Osteocyte (in vitro differentiated cells): ENCODE data around the gene PPP1R1C. TPM values are rescaled to one million over a fixed set of nuclear protein-coding genes. Genes with fewer than 3 reads are reported as not detected.

Experiments
- DNase-seq: peaks from one replicate; pipeline ENCODE4 v3.0.0; 2021; ENCODE audit warnings: mixed read lengths; ENCODE audit not compliant: unreplicated experiment; ENCODE audit errors: extremely low spot score
- H3K27ac Mint-ChIP-seq: one replicate; pipeline ENCODE4 v1.8.0; 2021; ENCODE audit warnings: mild to moderate bottlenecking, mixed read lengths; ENCODE audit not compliant: unreplicated experiment
- H3K27me3 Mint-ChIP-seq: one replicate; pipeline ENCODE4 v1.8.0; 2021; ENCODE audit warnings: mixed read lengths; ENCODE audit not compliant: unreplicated experiment
- H3K36me3 Mint-ChIP-seq: one replicate; pipeline ENCODE4 v1.8.0; 2021; ENCODE audit warnings: mixed read lengths; ENCODE audit not compliant: unreplicated experiment
- H3K4me1 Mint-ChIP-seq: one replicate; pipeline ENCODE4 v1.8.0; 2021; ENCODE audit warnings: mixed read lengths; ENCODE audit not compliant: unreplicated experiment
- H3K4me3 Mint-ChIP-seq: one replicate; pipeline ENCODE4 v1.8.0; 2021; ENCODE audit warnings: mild to moderate bottlenecking, moderate library complexity, mixed read lengths; ENCODE audit not compliant: unreplicated experiment
- H3K9me3 Mint-ChIP-seq: one replicate; pipeline ENCODE4 v1.8.0; 2021; ENCODE audit warnings: mixed read lengths; ENCODE audit not compliant: unreplicated experiment
- total RNA-seq: library from RNA; stranded (reverse); gene quantifications from 2 replicates; pipeline ENCODE4 v1.2.1, GENCODE V29; 2021
- TF ChIP-seq, protein P1 (sequence below): fragments of 200-600 bp; sonication (generic); IDR thresholded peaks from 2 replicates; pipeline ENCODE4 v1.5.0; 2021; ENCODE audit warnings: antibody characterized with exemption, mild to moderate bottlenecking, moderate library complexity

The PPP1R1C gene
- total RNA-seq, 1 donor from 2014 or later, result 1.6 TPM

DNA sequence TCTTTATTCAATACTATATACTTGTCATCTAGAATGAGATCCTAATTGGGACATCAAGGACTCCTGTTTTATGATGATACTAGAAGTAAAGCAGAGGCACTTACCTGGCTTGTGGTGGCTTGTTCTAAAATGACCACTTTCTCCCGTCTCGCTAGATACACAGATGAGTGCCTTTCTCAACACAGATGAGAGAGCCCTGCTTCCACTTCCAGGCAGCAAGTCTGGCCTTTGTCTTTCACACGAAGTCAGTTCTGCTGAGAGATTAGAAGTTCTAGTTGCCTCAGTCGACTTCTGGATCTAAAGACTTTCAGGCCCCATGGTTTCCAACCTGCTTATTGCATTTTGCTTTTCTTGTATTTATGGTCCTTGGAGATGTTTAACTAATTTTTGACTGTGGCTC lies 70.3 kb downstream of the PPP1R1C start:
- no peaks in the 10 kb centered on the region for H3K9me3 Mint-ChIP-seq
- no peaks in the 10 kb centered on the region for H3K27me3 Mint-ChIP-seq
- no peaks in the 10 kb centered on the region for H3K36me3 Mint-ChIP-seq
- peaks cover 6% of the 10 kb centered on the region for H3K4me1 Mint-ChIP-seq
- no peak overlapping the region for H3K27ac Mint-ChIP-seq
- no peak overlapping the region for H3K4me3 Mint-ChIP-seq
- TF ChIP-seq, protein P1, sequence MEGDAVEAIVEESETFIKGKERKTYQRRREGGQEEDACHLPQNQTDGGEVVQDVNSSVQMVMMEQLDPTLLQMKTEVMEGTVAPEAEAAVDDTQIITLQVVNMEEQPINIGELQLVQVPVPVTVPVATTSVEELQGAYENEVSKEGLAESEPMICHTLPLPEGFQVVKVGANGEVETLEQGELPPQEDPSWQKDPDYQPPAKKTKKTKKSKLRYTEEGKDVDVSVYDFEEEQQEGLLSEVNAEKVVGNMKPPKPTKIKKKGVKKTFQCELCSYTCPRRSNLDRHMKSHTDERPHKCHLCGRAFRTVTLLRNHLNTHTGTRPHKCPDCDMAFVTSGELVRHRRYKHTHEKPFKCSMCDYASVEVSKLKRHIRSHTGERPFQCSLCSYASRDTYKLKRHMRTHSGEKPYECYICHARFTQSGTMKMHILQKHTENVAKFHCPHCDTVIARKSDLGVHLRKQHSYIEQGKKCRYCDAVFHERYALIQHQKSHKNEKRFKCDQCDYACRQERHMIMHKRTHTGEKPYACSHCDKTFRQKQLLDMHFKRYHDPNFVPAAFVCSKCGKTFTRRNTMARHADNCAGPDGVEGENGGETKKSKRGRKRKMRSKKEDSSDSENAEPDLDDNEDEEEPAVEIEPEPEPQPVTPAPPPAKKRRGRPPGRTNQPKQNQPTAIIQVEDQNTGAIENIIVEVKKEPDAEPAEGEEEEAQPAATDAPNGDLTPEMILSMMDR, result no peak
- DNase-seq, result no peak

DNA sequence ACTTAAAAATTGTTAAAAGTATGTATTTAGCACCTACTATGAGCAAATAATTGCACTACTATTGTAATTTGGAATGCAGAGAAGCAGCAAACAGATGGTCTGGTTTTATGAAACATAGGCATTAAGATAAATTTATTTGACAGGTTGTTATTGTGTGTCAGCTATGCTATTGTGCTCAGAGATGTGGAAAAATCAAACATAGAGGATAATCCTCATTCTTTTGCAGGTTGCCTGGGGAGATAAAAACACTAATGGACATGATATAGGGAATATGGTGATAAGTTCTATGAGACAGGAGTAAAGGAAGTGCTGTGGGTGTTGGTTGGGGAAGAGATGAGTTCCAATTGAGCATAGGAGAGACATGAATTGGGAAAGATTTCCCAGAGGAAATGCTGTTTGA lies 71.3 kb downstream of the PPP1R1C start:
- H3K4me1 Mint-ChIP-seq, result peaks cover 6% of the 10 kb centered on the region
- TF ChIP-seq, protein P1, result no peak
- no peaks in the 10 kb centered on the region for H3K27me3 Mint-ChIP-seq
- DNase-seq, result no peak
- H3K9me3 Mint-ChIP-seq, result no peaks in the 10 kb centered on the region
- no peak overlapping the region for H3K27ac Mint-ChIP-seq
- no peak overlapping the region for H3K4me3 Mint-ChIP-seq
- no peaks in the 10 kb centered on the region for H3K36me3 Mint-ChIP-seq

DNA sequence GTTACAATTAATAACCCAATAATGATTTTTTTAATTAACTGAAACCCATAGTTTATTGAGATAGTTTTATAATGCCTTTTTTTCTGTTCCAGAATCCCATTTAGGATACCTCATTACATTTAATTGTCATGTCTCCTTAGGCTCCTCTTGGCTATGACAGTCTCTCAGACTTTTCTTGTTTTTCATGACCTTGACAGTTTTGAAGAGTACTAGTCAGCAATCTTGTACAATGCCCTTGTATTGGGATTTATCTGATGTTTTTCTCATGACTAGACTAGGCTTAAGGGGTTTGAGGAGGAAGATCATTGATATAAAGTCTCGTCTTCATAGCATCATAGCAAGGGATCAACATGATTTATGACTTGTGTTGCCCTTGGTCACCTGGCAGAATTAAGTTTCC lies 72.4 kb downstream of the PPP1R1C start:
- H3K36me3 Mint-ChIP-seq, result no peaks in the 10 kb centered on the region
- no peak for DNase-seq
- no peak overlapping the region for H3K27ac Mint-ChIP-seq
- H3K4me1 Mint-ChIP-seq, result peaks cover 6% of the 10 kb centered on the region
- H3K4me3 Mint-ChIP-seq, result no peak overlapping the region
- H3K27me3 Mint-ChIP-seq, result no peaks in the 10 kb centered on the region
- no peaks in the 10 kb centered on the region for H3K9me3 Mint-ChIP-seq
- TF ChIP-seq, protein P1, result no peak

DNA sequence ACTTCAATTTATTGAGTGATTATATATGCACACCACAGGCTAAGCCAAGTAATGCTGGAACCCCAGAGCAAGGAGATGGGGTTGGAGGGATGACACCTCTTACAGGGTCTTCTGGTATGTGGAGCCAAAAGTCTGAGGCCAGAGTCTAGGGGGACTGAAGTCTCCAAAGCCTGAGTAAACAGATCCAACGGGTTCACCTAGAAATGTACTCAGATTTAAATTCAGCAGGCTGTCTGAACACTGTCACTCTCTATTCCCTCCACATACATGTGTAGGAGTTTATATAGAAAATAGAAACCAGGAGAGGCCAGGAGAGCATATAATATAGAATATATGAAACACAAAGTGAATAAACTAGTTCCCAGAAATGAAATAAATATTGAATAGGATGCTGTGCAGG lies 76.1 kb downstream of the PPP1R1C start:
- H3K4me3 Mint-ChIP-seq, result no peak overlapping the region
- H3K4me1 Mint-ChIP-seq, result peaks cover 10% of the 10 kb centered on the region
- H3K36me3 Mint-ChIP-seq, result no peaks in the 10 kb centered on the region
- no peaks in the 10 kb centered on the region for H3K9me3 Mint-ChIP-seq
- H3K27me3 Mint-ChIP-seq, result no peaks in the 10 kb centered on the region
- no peak overlapping the region for H3K27ac Mint-ChIP-seq
- TF ChIP-seq, protein P1, result no peak
- no peak for DNase-seq

DNA sequence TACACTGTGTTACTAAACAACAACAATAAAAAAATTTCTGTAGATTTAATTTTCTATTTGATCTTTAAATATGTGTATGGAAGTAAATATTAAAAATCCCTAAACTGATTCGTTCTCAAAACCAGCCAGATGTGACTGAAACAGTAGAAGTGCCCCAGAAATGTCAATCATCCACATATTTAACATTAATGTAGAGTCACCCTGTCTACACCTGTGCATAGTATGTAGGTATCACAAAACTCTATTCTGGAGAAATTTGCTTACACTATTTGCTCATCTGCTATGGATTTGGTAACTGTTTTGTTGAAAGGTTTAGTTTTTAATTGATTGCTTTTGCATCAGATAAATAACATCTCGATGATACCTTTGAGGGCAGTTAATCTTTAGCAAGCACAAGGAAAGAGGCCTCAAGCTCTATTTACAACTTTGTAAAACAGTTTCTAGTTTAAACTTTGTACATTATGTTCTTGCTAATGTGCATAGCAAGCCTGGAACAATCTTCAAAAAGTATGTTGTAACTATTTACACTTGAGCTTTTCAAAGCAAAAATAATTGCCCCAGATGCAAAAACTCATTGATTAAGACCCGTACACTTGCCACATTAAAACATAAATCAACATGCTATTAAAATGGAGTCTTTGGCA lies 76.8 kb downstream of the PPP1R1C start:
- TF ChIP-seq, protein P1, result no peak
- Mint-ChIP-seq H3K9me3 (no peaks in the 10 kb centered on the region), H3K27ac (no peak overlapping the region), H3K4me3 (no peak overlapping the region), H3K27me3 (no peaks in the 10 kb centered on the region), H3K4me1 (peaks cover 17% of the 10 kb centered on the region), H3K36me3 (no peaks in the 10 kb centered on the region)
- no peak for DNase-seq
